ENCODE data around the gene PADI4.

- TF ChIP-seq ZFP30 (CRISPR knock-in tag; IDR thresholded peaks at IDR 0.05) (no peak), CSDC2 (CRISPR knock-in tag; IDR thresholded peaks at IDR 0.05) (no peak), PATZ1 (CRISPR knock-in tag; IDR thresholded peaks at IDR 0.05; ENCODE audit: borderline replicate concordance) (no peak), BACH2 (CRISPR knock-in tag; IDR thresholded peaks at IDR 0.05; ENCODE audit: borderline replicate concordance) (no peak), OSR1 (CRISPR knock-in tag; IDR thresholded peaks at IDR 0.05) (no peak), SNAI2 (CRISPR knock-in tag; IDR thresholded peaks at IDR 0.05) (no peak), ISL1 (CRISPR knock-in tag; IDR thresholded peaks at IDR 0.05) (no peak), ESRRG (CRISPR knock-in tag; IDR thresholded peaks at IDR 0.05) (no peak), ARNTL (CRISPR knock-in tag; IDR thresholded peaks at IDR 0.05; ENCODE audit: borderline replicate concordance, low read depth) (no peak), ZNF8 (CRISPR knock-in tag; IDR thresholded peaks at IDR 0.05) (no peak), ZNF565 (CRISPR knock-in tag; conservative IDR thresholded peaks at IDR 0.05; ENCODE audit: low read depth) (no peak), RARB (CRISPR knock-in tag; IDR thresholded peaks at IDR 0.05) (no peak), PPARA (CRISPR knock-in tag; IDR thresholded peaks at IDR 0.05; ENCODE audit: borderline replicate concordance) (no peak)
- TF ChIP-seq, protein P1, sequence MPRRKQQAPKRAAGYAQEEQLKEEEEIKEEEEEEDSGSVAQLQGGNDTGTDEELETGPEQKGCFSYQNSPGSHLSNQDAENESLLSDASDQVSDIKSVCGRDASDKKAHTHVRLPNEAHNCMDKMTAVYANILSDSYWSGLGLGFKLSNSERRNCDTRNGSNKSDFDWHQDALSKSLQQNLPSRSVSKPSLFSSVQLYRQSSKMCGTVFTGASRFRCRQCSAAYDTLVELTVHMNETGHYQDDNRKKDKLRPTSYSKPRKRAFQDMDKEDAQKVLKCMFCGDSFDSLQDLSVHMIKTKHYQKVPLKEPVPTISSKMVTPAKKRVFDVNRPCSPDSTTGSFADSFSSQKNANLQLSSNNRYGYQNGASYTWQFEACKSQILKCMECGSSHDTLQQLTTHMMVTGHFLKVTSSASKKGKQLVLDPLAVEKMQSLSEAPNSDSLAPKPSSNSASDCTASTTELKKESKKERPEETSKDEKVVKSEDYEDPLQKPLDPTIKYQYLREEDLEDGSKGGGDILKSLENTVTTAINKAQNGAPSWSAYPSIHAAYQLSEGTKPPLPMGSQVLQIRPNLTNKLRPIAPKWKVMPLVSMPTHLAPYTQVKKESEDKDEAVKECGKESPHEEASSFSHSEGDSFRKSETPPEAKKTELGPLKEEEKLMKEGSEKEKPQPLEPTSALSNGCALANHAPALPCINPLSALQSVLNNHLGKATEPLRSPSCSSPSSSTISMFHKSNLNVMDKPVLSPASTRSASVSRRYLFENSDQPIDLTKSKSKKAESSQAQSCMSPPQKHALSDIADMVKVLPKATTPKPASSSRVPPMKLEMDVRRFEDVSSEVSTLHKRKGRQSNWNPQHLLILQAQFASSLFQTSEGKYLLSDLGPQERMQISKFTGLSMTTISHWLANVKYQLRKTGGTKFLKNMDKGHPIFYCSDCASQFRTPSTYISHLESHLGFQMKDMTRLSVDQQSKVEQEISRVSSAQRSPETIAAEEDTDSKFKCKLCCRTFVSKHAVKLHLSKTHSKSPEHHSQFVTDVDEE (CRISPR knock-in tag; IDR thresholded peaks at IDR 0.05), result no peak
Measured at GRCh38 chr1:17352419-17352909, 44.5 kb downstream of the PADI4 start.

Data from SK-N-SH treated with all-trans-retinoic acid at 6 μM for 48 hours (cell line).